ENCODE results near the gene TAAR6. TPM values are rescaled to one million over a fixed set of nuclear protein-coding genes. Genes with fewer than 3 reads are reported as not detected.

TAAR6 gene
- total and polyA plus RNA-seq, 2 of the 4 experiments (the other 2 are of a cell fraction), result not detected

DNA sequence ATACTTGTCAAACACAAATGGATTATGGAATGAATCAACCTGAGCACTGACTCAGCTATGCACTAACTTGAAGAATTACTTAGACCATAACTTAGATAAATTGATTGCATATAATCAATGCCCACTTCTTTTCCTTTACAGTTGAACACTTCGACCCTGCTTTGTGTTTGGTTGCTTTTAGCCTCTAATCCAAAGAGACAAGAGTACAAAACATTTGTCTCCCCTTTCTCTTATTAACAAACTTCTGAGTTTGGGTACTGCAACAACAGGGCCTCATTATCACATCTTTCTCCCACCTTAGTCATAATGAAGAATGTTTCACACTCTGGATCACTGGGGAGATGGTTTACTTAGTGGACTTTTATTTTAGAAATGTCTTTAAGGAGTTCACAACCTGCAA is 2.6 kb upstream of the TAAR6 start:
- H3K9me1 ChIP-seq (ENCODE audit: insufficient read depth, low read length), result no peaks in the 10 kb centered on the region
- no peak overlapping the region for H4K8ac ChIP-seq (ENCODE audit: low read depth in 2 of 2, low read length in 2 of 2)
- H2AK5ac ChIP-seq (ENCODE audit: low read depth, low read length), result no peak overlapping the region
- no CpG with 5 or more reads among the region's 1 CpG for WGBS, 2 experiments (ENCODE audit: extremely low coverage in 2 of 2, insufficient read length in 1 of 2)
- H2BK5ac ChIP-seq (ENCODE audit: low read depth, low read length, poor library complexity, severe bottlenecking), result no peak overlapping the region
- dilution Hi-C loops (cut with HindIII; ENCODE audit: low sequenced_read_pairs, unreplicated experiment), result no loop called here
- no peaks in the 10 kb centered on the region for H3K4me1 ChIP-seq (ENCODE audit: control insufficient read depth, insufficient read depth, low read length)
- H3K9ac ChIP-seq (ENCODE audit: low read depth, low read length), result no peak overlapping the region
- peaks cover 43% of the 10 kb centered on the region for H3K27me3 ChIP-seq (ENCODE audit: control insufficient read depth, insufficient read depth, low read length)
- no peak overlapping the region for H3K27ac ChIP-seq (ENCODE audit: insufficient read depth, low read length)
- no peak overlapping the region for H3K56ac ChIP-seq (ENCODE audit: extremely low read depth, insufficient read depth, low read length)
- H3K23ac ChIP-seq (ENCODE audit: low read depth, low read length), result no peak overlapping the region
- H3K4me2 ChIP-seq (ENCODE audit: low read depth, low read length), result no peak overlapping the region
- H3K4ac ChIP-seq (ENCODE audit: low read depth, low read length), result no peak overlapping the region
- H2AK9ac ChIP-seq (replicated peaks; ENCODE audit: low read depth, low read length, poor library complexity), result no peak overlapping the region
- H2BK20ac ChIP-seq (ENCODE audit: low read depth, low read length), result no peak overlapping the region
- intact Hi-C loops (cut with micrococcal nuclease), result no loop called here
- in situ Hi-C loops (cut with MboI; ENCODE audit: low sequenced_read_pairs), result no loop called here
- ATAC-seq (ENCODE audit: low read depth) (no peak), DNase-seq (no peak)
- H2AFZ ChIP-seq (replicated peaks; ENCODE audit: low read length, poor library complexity), result no peak overlapping the region
- no peak overlapping the region for H3K14ac ChIP-seq (replicated peaks; ENCODE audit: low read depth, low read length)
- H4K91ac ChIP-seq (ENCODE audit: insufficient read depth, low read depth, low read length), result no peak overlapping the region
- TF ChIP-seq, protein P1, sequence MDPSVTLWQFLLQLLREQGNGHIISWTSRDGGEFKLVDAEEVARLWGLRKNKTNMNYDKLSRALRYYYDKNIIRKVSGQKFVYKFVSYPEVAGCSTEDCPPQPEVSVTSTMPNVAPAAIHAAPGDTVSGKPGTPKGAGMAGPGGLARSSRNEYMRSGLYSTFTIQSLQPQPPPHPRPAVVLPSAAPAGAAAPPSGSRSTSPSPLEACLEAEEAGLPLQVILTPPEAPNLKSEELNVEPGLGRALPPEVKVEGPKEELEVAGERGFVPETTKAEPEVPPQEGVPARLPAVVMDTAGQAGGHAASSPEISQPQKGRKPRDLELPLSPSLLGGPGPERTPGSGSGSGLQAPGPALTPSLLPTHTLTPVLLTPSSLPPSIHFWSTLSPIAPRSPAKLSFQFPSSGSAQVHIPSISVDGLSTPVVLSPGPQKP (IDR thresholded peaks at IDR 0.05; ENCODE audit: borderline replicate concordance, low read depth, low read length), result no peak
- no peak for TF ChIP-seq RFX5 (IDR thresholded peaks at IDR 0.05; ENCODE audit: low read depth, low read length)
- no peak overlapping the region for H2BK15ac ChIP-seq (ENCODE audit: low read depth, low read length)
- H3K18ac ChIP-seq (ENCODE audit: low read depth, low read length), result no peak overlapping the region
- no peak overlapping the region for H4K5ac ChIP-seq (ENCODE audit: low read depth, low read length)
- no peak overlapping the region for H3K4me3 ChIP-seq (ENCODE audit: insufficient read depth, low read depth, low read length)
- ChIA-PET CTCF (no interaction called here), POLR2A (ENCODE audit: unreplicated experiment) (no interaction called here)
- H3K9me3 ChIP-seq (ENCODE audit: control insufficient read depth, insufficient read depth, low read length), result no peaks in the 10 kb centered on the region
- no TSS peak for BruUV-seq (replicated peaks)
- no peaks in the 10 kb centered on the region for H3K79me1 ChIP-seq (ENCODE audit: low read depth in 1 of 2, low read length in 2 of 2)
- no peaks in the 10 kb centered on the region for H4K20me1 ChIP-seq (ENCODE audit: insufficient read depth, low read length)
- no peaks in the 10 kb centered on the region for H3K36me3 ChIP-seq (ENCODE audit: control insufficient read depth, insufficient read depth, low read length)
- H2BK120ac ChIP-seq (ENCODE audit: low read depth, low read length), result no peak overlapping the region
